Activated B cell treated with CpG ODN at 0.5 μM for 24 hours (primary cell): ENCODE results near the gene CD247. TPM values are rescaled to one million over a fixed set of nuclear protein-coding genes. Genes with fewer than 3 reads are reported as not detected.

Experiments used
- ATAC-seq: fragments of 200-7000 bp; cut with Tn5 transposase; one replicate; pipeline ENCODE4 v1.10.0; 2021; ENCODE audit warnings: low read depth, mild to moderate bottlenecking, moderate library complexity
- CTCF ChIA-PET: fragments of 350-600 bp; sonication (Branson Sonifier 250); formaldehyde crosslinking; loops from one replicate; lab custom pipeline; 2021; ENCODE audit warnings: antibody characterized with exemption; lab: Charles Lee
- POLR2A ChIA-PET: fragments of 350-600 bp; sonication (Branson Sonifier 250); formaldehyde crosslinking; loops from one replicate; lab custom pipeline; 2021; ENCODE audit warnings: antibody characterized with exemption; lab: Charles Lee
- DNase-seq: peaks from one replicate; pipeline ENCODE4 v3.0.0; 2022
- H3K27ac Mint-ChIP-seq: one replicate; pipeline ENCODE4 v1.8.0; 2020; ENCODE audit warnings: mixed read lengths
- H3K27me3 Mint-ChIP-seq: one replicate; pipeline ENCODE4 v1.8.0; 2021; ENCODE audit warnings: mixed read lengths
- H3K36me3 Mint-ChIP-seq: one replicate; pipeline ENCODE4 v1.8.0; 2021; ENCODE audit warnings: low read depth, mixed read lengths
- H3K4me1 Mint-ChIP-seq: one replicate; pipeline ENCODE4 v1.8.0; 2021; ENCODE audit warnings: mixed read lengths
- H3K4me3 Mint-ChIP-seq: one replicate; pipeline ENCODE4 v1.8.0; 2020; ENCODE audit warnings: mild to moderate bottlenecking, mixed read lengths
- H3K9me3 Mint-ChIP-seq: one replicate; pipeline ENCODE4 v1.8.0; 2020; ENCODE audit warnings: mixed read lengths
- intact Hi-C: fragments of 100-400 bp; cut with micrococcal nuclease; formaldehyde crosslinking; loops from one replicate; pipeline ENCODE4 v1.15.1; 2024
- total RNA-seq: library from RNA; stranded (reverse); gene quantifications from 2 replicates; pipeline ENCODE4 v1.2.3, GENCODE V29; 2022
- TF ChIP-seq, protein P1 (sequence below): fragments of 200-600 bp; IDR thresholded peaks from one replicate; pipeline ENCODE4 v1.8.0; 2022; ENCODE audit warnings: antibody characterized with exemption, mild to moderate bottlenecking

Gene CD247
- total RNA-seq, 1 donor from 2014 or later: 1.0 TPM

DNA sequence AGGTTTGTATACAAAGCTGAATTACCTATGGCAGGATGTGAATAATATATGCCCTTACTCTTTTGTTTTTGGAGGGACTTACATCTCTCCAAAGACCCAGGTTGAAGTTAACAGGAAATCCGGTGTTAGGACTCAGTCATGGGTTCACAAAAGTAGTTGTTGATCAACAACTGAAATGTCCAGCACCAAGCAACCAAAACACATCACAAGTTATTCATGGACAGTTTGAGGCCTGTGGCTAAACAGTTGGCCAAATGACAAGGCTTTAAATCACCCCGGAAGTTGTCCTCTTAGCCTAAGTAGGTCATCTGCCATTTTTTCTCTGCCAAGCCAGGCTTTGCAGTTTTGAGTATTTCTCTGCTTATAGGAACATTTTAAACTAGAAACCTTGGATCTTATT lies 89.9 kb downstream of the CD247 start:
- ChIA-PET POLR2A (no interaction called here), CTCF (interaction anchor here (2.3 kb wide), 1 partner anchor 14 kb away, joined by 11 read pairs; no protein-coding TSS in a partner anchor)
- H3K4me3 Mint-ChIP-seq: no peak overlapping the region
- no peak for ATAC-seq
- no peaks in the 10 kb centered on the region for H3K27me3 Mint-ChIP-seq
- intact Hi-C loops: no loop called here
- peaks cover 13% of the 10 kb centered on the region for H3K36me3 Mint-ChIP-seq
- no peaks in the 10 kb centered on the region for H3K9me3 Mint-ChIP-seq
- TF ChIP-seq, protein P1, sequence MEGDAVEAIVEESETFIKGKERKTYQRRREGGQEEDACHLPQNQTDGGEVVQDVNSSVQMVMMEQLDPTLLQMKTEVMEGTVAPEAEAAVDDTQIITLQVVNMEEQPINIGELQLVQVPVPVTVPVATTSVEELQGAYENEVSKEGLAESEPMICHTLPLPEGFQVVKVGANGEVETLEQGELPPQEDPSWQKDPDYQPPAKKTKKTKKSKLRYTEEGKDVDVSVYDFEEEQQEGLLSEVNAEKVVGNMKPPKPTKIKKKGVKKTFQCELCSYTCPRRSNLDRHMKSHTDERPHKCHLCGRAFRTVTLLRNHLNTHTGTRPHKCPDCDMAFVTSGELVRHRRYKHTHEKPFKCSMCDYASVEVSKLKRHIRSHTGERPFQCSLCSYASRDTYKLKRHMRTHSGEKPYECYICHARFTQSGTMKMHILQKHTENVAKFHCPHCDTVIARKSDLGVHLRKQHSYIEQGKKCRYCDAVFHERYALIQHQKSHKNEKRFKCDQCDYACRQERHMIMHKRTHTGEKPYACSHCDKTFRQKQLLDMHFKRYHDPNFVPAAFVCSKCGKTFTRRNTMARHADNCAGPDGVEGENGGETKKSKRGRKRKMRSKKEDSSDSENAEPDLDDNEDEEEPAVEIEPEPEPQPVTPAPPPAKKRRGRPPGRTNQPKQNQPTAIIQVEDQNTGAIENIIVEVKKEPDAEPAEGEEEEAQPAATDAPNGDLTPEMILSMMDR: no peak
- H3K4me1 Mint-ChIP-seq: peaks cover 45% of the 10 kb centered on the region
- H3K27ac Mint-ChIP-seq: no peak overlapping the region
- DNase-seq: no peak

DNA sequence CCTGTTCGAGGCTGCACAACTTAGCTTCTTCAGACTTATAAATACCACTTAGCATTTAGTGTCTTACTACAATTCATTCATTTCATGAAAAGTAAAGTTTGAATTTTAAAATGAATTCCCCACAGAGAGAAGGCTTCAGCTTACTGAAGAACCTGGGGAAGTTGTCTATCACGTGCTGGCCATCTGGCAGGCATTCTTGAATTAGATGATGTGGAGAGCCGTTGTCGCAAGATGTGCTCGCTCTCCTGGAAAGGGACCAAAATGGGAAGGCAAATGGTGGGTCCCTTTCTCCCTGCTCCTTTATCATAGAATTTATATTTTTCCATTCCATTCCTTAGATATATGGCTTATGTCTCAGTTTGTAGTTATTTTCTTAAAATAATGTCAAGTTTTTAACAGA lies 90.5 kb downstream of the CD247 start:
- peaks cover 40% of the 10 kb centered on the region for H3K4me1 Mint-ChIP-seq
- intact Hi-C loops: no loop called here
- ChIA-PET POLR2A (no interaction called here), CTCF (no interaction called here)
- H3K4me3 Mint-ChIP-seq: no peak overlapping the region
- H3K27me3 Mint-ChIP-seq: no peaks in the 10 kb centered on the region
- no peak overlapping the region for H3K27ac Mint-ChIP-seq
- ATAC-seq (no peak), DNase-seq (no peak)
- TF ChIP-seq, protein P1: no peak
- peaks cover 17% of the 10 kb centered on the region for H3K36me3 Mint-ChIP-seq
- no peaks in the 10 kb centered on the region for H3K9me3 Mint-ChIP-seq

DNA sequence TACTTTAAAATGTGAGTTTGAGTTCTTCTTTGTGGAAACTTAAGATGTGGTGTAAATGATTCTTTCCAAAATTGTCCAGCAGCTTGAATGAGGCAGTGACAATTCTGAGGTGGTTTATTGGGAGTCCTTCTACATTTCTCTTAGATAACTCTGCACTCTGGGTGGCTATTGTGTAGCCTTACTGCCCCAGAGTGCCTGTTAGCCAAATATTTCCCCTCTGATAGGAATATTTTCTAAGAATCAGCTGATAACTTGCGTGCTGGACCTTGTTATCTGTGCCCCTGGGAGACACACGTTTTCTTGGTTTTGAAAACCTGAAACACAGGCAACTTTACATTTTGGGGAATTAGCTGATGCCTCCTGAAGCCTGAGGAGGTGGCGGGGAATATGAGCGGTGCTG lies 91.6 kb downstream of the CD247 start:
- H3K4me3 Mint-ChIP-seq: no peak overlapping the region
- ATAC-seq: no peak
- no peak overlapping the region for H3K27ac Mint-ChIP-seq
- ChIA-PET POLR2A (no interaction called here), CTCF (no interaction called here)
- no peak for DNase-seq
- H3K4me1 Mint-ChIP-seq: peaks cover 28% of the 10 kb centered on the region
- TF ChIP-seq, protein P1: no peak
- H3K9me3 Mint-ChIP-seq: no peaks in the 10 kb centered on the region
- intact Hi-C loops: no loop called here
- no peaks in the 10 kb centered on the region for H3K27me3 Mint-ChIP-seq
- H3K36me3 Mint-ChIP-seq: peaks cover 23% of the 10 kb centered on the region

DNA sequence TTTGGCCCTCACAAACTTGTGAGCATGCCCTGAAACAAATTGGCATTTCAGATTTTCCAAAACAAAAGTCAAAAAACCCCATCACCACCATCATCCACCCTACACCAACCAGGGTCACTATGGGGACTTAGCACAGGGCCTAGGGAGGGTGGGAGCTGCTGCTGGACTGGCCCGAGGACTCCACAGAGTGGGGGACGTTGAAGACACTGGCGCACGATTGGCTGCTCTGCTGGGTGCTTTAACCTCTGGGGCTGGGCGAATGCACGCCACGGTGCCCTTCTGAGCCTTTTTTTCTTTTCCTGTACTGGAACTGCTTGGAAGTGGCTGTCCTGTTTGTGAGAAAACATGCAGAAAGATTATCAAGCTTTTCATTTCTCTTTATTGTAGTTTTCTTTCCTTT lies 92.8 kb downstream of the CD247 start:
- ChIA-PET POLR2A (no interaction called here), CTCF (interaction anchor here (0.9 to 1.2 kb wide), 2 partner anchors 16 to 657 kb away, joined by 3 to 4 read pairs; no protein-coding TSS in a partner anchor)
- H3K27me3 Mint-ChIP-seq: no peaks in the 10 kb centered on the region
- H3K36me3 Mint-ChIP-seq: peaks cover 24% of the 10 kb centered on the region
- intact Hi-C loops: no loop called here
- H3K9me3 Mint-ChIP-seq: no peaks in the 10 kb centered on the region
- no peak for ATAC-seq
- no peak overlapping the region for H3K27ac Mint-ChIP-seq
- TF ChIP-seq, protein P1: no peak
- peaks cover 16% of the 10 kb centered on the region for H3K4me1 Mint-ChIP-seq
- no peak for DNase-seq
- H3K4me3 Mint-ChIP-seq: no peak overlapping the region

DNA sequence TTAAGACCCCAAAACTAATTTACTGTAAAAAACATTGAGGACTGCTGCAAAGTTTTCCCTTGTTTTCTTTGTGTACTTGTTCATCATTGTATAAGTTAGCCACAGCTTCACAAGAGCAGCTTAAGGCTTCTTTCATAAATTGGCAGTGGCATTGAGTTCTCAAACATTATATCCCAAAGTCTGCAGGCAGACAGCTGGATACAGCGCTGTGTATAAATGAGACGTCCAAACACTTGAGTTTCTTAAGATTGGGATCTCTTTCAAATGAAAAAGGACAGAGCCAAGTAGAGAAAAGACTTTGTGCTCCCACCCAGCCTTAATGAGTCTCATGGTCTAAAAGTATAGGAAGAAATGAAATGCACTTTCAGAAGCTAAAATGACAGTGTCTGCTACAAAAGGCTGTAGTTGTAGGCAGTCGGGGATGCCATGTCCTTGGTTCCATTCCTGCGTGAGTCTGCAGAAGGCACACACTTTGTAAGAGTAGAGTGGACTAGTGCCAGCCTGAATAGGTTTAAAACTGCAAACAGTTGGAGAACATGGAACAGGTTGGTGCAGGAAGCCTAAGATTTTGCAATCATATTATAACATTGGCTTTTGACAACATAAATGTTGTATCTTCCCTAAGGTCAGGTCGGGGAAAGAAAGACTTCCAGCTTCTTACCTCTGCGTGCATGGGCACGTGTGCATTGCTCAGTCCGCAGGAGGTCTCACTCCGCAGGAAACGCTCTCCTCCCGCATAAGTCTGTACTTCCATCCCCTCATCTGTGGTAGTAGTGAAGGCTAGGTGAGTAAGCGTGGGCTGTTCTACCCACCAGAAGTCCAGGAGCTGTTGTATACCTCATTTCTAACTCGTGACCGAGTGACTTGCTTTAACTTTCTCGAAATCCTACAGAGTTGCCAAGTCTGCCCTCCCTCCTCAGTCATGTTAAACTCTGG lies 94.4 kb downstream of the CD247 start:
- intact Hi-C loops: no loop called here
- no peak for ATAC-seq
- CTCF ChIA-PET: interaction anchor here (0.9 to 1.3 kb wide), 3 partner anchors 9 to 156 kb away, joined by 3 read pairs; no protein-coding TSS in a partner anchor

More for the DNA sequence above, 94.4 kb downstream of the CD247 start:
- Mint-ChIP-seq H3K27me3 (no peaks in the 10 kb centered on the region), H3K4me1 (peaks cover 6% of the 10 kb centered on the region), H3K4me3 (no peak overlapping the region), H3K27ac (no peak overlapping the region), H3K36me3 (peaks cover 28% of the 10 kb centered on the region), H3K9me3 (no peaks in the 10 kb centered on the region)
- POLR2A ChIA-PET: no interaction called here
- TF ChIP-seq, protein P1: no peak
- no peak for DNase-seq
